Transverse colon (tissue), 4 donors: ENCODE data around the gene RIOK2.
"Not testable (repeated sequence)": the region's sequence is repeated elsewhere in the genome, so short reads cannot be mapped to it uniquely, and the experiment has no call there.

Source experiments
- CTCF ChIP-seq, 5 experiments: fragments of 200-600 bp in 3 of 5; fragments of 450-650 bp in 2 of 5; sonication (generic) in 3 of 5; IDR thresholded peaks; 1 replicate in 2 of 5; 2 replicates in 3 of 5; pipeline ENCODE4 v1.5.1; 2016 to 2017; ENCODE audit warnings: antibody characterized with exemption in 5 of 5, inconsistent platforms in 3 of 5, mild to moderate bottlenecking in 2 of 5, moderate library complexity in 1 of 5
- POLR2A ChIP-seq: fragments of 450-650 bp; IDR thresholded peaks from one replicate; pipeline ENCODE4 v1.6.1; 2016; ENCODE audit warnings: antibody characterized with exemption, mild to moderate bottlenecking, moderate library complexity
- POLR2AphosphoS5 ChIP-seq, 3 donors: sonication (generic); formaldehyde crosslinking; IDR thresholded peaks; one replicate each; pipeline ENCODE4 v1.6.1; 2016; ENCODE audit warnings: antibody characterized with exemption in 3 of 3

GRCh38 chr5:97179457-97179856 is 3.6 kb downstream of the RIOK2 start:
- not testable (repeated sequence) for TF ChIP-seq CTCF (IDR thresholded peaks at IDR 0.05); POLR2A; POLR2AphosphoS5 (IDR thresholded peaks at IDR 0.05)
